Hematopoietic multipotent progenitor cell (in vitro differentiated cells): ENCODE data around the gene PLSCR4. TPM values are rescaled to one million over a fixed set of nuclear protein-coding genes. Genes with fewer than 3 reads are reported as not detected.
A peak's percentile ranks its signal among the peaks of the same experiment; 100 is the strongest.

Experiments
- DNase-seq, 3 donors: peaks; one replicate each; pipeline ENCODE4 v3.0.0-alpha.2; 2011 to 2015; ENCODE audit warnings: low read depth in 2 of 3, low spot score in 2 of 3
- total RNA-seq: library from RNA; depleted of rRNA; stranded (reverse); fragments of >200 nt; gene quantifications from one replicate; pipeline ENCODE4 v1.2.3, GENCODE V29; 2012

The PLSCR4 gene
- total RNA-seq, 1 donor = 10.0 TPM

DNA sequence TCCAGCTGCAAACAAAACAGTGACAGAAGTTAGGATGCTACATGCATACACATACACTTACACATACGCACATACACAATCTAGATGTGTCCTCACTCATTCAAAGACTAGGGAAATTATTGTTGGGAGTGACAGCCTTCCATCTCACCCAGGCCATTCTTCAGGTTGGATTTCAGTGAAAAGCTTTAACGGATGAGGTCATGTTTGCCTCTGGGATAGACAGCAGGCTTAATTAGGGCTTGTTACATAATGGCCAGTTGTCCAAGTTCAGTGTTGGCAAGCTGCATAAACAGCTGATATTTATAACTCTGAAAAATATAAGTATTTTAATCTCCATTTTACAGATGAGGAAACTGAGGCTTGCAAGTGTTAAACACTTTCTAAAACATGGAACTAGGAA lies 54.1 kb downstream of the PLSCR4 start:
- no peak for DNase-seq

- no peak for DNase-seq
Measured at GRCh38 chr3:146195605-146196004, 55.3 kb downstream of the PLSCR4 start.

DNA sequence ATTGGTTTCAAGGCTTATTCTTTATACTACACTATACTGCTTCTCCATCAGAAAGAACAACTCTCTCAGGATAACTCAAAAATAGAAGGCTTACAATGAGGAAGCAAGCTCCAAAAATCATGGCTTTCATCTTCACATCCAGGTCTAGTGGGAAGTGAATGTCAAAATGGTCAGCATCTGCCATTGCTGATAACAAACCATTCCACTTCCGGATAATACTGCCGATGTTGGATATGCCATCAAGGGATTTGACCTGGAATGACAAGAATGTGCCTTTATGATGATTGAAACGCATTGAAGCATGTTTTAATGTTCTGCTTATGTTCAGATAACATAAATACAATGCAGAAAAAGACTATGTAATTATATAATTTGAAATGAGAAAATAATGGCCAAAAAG lies 55.9 kb downstream of the PLSCR4 start:
- DNase-seq = peak in 1 of 3 donors; percentile 28

DNA sequence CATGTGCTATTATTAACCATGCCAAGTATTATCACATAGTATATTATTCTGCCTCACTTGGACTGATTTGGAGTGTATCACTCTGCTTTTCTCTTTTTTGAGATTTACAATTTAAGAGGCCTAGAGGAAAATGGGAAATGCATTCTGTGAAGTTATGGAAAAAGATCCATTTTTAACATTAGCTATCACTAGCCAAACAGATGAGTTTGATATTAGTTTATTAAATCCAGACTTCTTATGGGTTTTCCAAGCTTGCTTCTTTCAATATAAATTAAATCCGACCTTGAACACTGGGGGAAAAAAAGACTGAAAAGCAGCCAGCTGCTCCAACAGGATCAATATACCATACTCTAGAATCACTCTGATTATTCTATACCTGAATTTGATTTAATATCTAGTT lies 59.9 kb downstream of the PLSCR4 start:
- no peak for DNase-seq

DNA sequence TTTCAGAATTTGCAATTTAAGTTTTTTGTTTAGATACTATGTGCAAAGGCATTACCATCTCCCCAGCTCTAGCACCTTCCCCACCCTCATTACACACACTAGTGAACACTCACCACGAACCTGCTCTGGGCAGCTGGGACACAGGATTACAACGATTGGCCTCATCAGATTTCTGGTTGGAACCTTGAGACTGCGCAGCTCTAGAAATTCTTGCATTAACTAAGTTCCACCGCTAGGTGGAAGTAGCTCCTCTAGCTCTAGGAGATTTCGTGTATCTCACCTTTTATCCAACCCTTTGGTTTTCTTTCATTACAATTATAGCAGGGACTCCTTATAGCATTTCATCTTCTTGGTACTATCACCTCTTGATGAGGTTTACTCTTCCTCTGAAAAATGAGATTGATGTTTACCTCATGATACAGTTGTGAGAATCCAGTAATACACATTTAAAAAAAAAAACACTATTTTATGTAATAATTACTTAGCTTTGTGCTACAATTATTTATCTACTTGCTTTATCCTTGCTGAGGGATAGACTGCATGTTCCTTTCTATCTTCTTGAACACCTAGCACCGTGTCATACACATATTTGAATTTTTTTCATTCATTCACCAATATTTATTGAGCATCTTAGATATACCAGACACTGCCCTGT lies 61.3 kb downstream of the PLSCR4 start:
- peak in 2 of 3 donors; percentile 37 to 65 for DNase-seq

DNA sequence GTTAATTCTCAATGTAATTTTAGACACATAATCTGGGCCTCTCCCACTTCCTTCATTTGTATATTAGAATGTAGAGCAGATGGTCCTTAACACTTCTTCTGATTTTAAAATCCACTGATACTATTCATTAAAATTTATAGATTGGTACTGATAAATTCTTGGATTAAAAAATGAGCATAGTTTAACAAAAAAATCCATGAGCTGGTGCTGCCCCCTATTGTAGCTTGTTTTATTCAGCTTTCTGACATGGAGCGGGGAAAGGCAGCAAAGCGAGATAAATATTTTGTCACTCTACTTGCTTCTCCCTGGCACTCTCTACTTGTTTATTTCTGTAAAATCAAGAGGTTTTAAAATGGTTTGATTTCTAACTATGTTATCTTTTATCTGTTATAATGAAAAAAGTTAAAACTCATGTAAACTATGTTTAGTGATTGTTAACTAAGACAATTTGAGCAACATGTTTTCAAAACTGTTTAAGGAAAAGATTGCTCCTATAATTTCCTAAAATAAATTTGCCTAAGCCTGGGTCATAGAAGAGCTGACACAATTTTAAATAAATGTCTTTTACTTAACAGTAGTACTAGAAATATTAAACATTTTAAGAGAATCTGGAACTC lies 63.5 kb downstream of the PLSCR4 start:
- peak in 2 of 3 donors; percentile 19 to 49 for DNase-seq

DNA sequence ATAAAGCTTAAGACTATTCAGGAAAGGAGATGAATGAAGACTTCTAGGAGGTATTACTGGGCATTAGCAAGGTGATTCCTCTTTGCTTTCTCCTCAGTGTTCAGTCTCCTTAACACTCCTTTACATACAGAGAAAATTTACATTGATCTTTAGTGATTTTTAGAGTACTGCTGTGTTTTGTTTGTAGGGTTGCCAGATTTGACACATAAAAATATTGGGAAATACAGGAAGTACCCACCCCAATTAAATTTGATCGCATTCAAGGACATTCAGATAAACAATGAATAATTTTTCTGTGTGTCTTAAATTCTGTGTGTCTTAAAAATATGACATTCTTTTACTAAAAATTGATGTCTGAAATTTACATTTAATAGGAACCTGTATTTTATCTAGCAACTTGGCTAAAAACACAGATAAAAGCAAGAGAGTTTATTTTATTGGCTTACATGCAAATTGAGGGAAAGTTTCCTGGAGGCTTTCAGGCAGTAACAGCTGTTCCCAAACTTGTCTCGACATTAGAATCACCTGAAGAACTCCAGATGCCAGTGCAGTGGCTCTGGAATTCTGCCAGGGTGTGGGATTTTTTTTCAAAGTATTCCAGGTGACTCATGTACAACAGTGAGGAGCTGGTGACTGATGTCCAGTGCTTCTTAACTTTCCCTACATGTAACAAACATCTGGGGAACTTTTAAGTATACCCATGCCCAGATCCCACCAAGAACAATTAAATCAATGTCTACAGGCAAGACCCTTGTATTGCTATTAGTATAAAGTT lies 66.5 kb downstream of the PLSCR4 start:
- no peak for DNase-seq

DNA sequence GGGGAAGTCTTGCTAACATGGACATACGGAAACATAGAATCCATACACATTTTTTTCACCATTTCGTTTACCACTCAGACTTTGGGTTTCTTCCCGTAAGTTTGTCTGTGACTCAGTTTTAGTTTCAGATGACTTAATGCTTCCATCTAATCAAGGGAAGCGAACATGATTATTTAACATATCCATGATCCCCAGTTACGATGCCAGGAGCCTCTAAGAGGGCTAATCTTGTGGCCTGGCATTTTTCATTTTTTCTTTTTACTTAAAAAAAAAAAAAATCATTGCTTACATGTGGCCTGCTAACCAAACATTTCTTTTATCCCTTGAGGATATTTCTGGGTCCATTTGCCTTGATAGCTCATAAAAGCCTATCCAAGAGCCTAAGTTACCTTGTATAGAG lies 69.7 kb downstream of the PLSCR4 start:
- DNase-seq = no peak

DNA sequence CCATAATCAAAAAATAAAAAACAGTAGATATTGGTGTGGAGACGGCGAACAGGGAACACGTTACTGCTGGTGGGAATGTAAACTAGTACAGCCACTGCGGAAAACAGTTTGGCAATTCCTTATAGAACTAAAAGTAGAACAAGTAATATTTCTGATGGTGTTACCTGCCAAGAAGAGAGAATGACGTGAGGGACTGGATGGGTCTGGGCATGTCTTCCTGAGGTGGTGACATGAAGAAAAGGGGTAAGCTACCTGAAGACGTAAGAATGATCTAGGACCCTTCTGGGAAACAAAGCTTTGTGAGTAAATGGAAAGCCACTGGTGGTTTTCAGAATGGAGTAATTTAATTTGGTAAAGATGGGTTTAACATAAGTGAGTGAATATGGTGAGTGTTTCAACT lies 70.5 kb downstream of the PLSCR4 start:
- DNase-seq = no peak

- DNase-seq = no peak
Measured at GRCh38 chr3:146178006-146178689, 72.8 kb downstream of the PLSCR4 start.

- DNase-seq = no peak
Measured at GRCh38 chr3:146177519-146177918, 73.4 kb downstream of the PLSCR4 start.

- DNase-seq = no peak
Measured at GRCh38 chr3:146177072-146177471, 73.8 kb downstream of the PLSCR4 start.

- no peak for DNase-seq
Measured at GRCh38 chr3:146172586-146172985, 78.3 kb downstream of the PLSCR4 start.

GRCh38 chr3:146170591-146170990 lies 80.3 kb downstream of the PLSCR4 start:
- no peak for DNase-seq

DNA sequence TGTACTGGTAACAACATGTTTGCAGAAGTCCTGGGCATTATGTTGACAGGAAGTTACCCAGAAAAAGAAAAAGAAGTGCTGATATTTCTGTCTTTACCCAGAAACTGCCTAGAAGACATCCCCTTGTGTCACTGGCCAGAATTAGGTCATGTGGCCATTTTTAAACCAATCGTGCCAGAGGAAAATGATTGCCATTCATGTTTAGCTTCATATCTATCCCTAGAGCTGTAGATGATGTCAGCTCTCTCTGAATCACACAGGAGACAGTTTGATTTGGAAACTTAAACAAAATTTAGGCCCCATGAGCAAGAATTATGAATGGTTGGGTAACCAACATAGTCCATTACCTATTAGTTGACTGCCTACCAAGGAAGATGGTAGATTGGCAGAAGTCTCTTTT lies 81.0 kb downstream of the PLSCR4 start:
- no peak for DNase-seq

GRCh38 chr3:146166826-146167225 lies 84.1 kb downstream of the PLSCR4 start:
- DNase-seq = no peak

DNA sequence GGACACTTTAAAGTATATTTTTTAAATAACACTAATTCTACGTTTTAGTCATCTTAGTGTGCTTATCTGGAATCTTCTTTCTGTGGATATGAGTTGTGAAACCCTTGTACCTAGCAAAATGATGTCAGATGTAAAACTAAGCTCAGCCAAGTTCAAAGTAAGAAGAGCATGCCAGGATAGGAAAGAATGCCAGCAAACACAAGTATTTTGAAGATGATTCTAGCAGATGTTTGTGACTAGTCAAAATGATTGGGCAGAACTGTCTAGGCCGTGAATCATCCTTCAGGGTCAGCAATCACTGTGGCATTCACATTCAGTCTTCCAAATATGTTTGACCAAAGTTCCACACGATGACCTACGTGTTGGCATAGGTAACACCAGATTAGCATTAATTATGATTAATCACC lies 84.5 kb downstream of the PLSCR4 start:
- no peak for DNase-seq

DNA sequence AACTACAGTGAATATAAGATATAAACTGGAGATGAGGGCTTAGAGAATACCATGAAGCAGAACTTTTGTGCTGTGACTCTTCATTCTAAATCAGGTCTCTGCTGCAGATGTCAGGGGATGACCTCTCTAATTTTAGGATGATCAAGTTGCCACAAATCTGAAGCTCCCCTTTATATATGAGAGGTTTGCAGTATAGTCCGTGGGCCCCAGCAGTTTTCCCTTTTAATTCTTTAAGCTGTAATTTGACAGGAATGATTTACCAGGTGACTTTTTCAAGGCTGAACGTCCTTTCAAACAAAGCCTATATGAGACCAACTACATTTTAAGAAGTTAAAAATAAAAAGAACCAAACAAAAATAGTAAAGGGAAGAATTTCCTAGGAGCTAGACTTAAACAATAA lies 85.0 kb downstream of the PLSCR4 start:
- no peak for DNase-seq

- no peak for DNase-seq
Measured at GRCh38 chr3:146164971-146165769, 85.7 kb downstream of the PLSCR4 start.

DNA sequence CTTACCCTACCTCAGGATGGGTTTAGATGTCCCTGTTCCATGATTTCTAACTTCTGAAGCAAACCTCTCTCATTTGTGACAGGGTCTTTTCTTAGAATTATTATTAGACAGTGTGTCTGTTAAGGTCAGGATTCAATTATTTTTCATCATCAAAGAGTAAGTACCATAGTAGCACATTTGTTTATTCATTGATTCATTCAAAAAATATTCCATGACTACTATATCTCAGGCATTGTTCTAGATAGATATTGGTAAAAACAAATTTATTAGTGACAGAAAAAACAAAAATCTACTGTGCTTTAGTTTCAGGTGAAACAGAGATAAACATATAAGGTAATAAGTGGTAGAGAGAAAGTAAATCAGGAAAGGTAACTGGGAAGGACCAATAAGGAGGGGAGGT lies 86.4 kb downstream of the PLSCR4 start:
- DNase-seq = no peak

- DNase-seq = no peak
Measured at GRCh38 chr3:146164071-146164470, 86.8 kb downstream of the PLSCR4 start.
